H9 (cell line): ENCODE measurements around the gene LRIT1. TPM values are rescaled to one million over a fixed set of nuclear protein-coding genes. Genes with fewer than 3 reads are reported as not detected.

ENCODE experiments used
- DNase-seq: peaks from one replicate; pipeline ENCODE4 v3.0.0-alpha.2; 2017
- H2AFZ ChIP-seq: one replicate; pipeline ENCODE4 v1.6.1; 2013; ENCODE audit warnings: mild to moderate bottlenecking, low read length, control low read depth, moderate library complexity
- H2AK5ac ChIP-seq: 2 replicates; pipeline ENCODE4 v1.6.1; 2013; ENCODE audit warnings: low read length, control low read depth, mixed read lengths; ENCODE audit not compliant: insufficient read length
- H2BK120ac ChIP-seq: one replicate; pipeline ENCODE4 v1.6.1; 2013; ENCODE audit warnings: low read depth, mild to moderate bottlenecking, low read length, control low read depth, inconsistent platforms; ENCODE audit not compliant: poor library complexity, severe bottlenecking
- H2BK12ac ChIP-seq: 2 replicates; pipeline ENCODE4 v1.6.1; 2013; ENCODE audit warnings: low read length, control low read depth, mixed read lengths, low read depth; ENCODE audit not compliant: insufficient read length
- H2BK15ac ChIP-seq: 2 replicates; pipeline ENCODE4 v1.6.1; 2013; ENCODE audit warnings: low read depth, low read length, control low read depth
- H2BK20ac ChIP-seq: one replicate; pipeline ENCODE4 v1.6.1; 2013; ENCODE audit warnings: low read depth, mild to moderate bottlenecking, low read length, control low read depth, inconsistent platforms; ENCODE audit not compliant: poor library complexity, severe bottlenecking
- H2BK5ac ChIP-seq: 2 replicates; pipeline ENCODE4 v1.6.1; 2013; ENCODE audit warnings: low read length, control low read depth, mixed read lengths; ENCODE audit not compliant: insufficient read length
- H3K14ac ChIP-seq: 2 replicates; pipeline ENCODE4 v1.6.1; 2013; ENCODE audit warnings: low read length, control low read depth; ENCODE audit not compliant: insufficient read depth
- H3K18ac ChIP-seq: 2 replicates; pipeline ENCODE4 v1.6.1; 2013; ENCODE audit warnings: low read depth, mild to moderate bottlenecking, mixed read lengths, low read length, control low read depth; ENCODE audit not compliant: insufficient read length
- H3K23ac ChIP-seq: 2 replicates; pipeline ENCODE4 v1.6.1; 2013; ENCODE audit warnings: low read length, control low read depth, mixed read lengths, low read depth; ENCODE audit not compliant: insufficient read length
- H3K23me2 ChIP-seq: 2 replicates; pipeline ENCODE4 v1.6.1; 2013; ENCODE audit warnings: low read depth, mild to moderate bottlenecking, mixed read lengths, low read length, control low read depth; ENCODE audit not compliant: insufficient read length, poor library complexity, severe bottlenecking
- H3K27ac ChIP-seq: 2 replicates; pipeline ENCODE4 v1.5.1; 2013; ENCODE audit warnings: low read length, control low read depth, mixed read lengths, low read depth; ENCODE audit not compliant: insufficient read length
- H3K27me3 ChIP-seq: 2 replicates; pipeline ENCODE4 v1.6.1; 2013; ENCODE audit warnings: low read length, control low read depth, inconsistent platforms; ENCODE audit not compliant: insufficient read depth
- H3K4ac ChIP-seq: 2 replicates; pipeline ENCODE4 v1.6.1; 2013; ENCODE audit warnings: low read depth, mild to moderate bottlenecking, control low read depth, inconsistent platforms, low read length, moderate library complexity
- H3K4me1 ChIP-seq: 2 replicates; pipeline ENCODE4 v1.6.1; 2013; ENCODE audit warnings: low read length, control low read depth, inconsistent platforms; ENCODE audit not compliant: insufficient read depth
- H3K4me2 ChIP-seq: 2 replicates; pipeline ENCODE4 v1.6.1; 2013; ENCODE audit warnings: low read length, control low read depth, mixed read lengths; ENCODE audit not compliant: insufficient read length, insufficient read depth
- H3K56ac ChIP-seq: 2 replicates; pipeline ENCODE4 v1.6.1; 2013; ENCODE audit warnings: low read depth, mild to moderate bottlenecking, mixed read lengths, low read length, control low read depth; ENCODE audit not compliant: insufficient read length
- H3K79me1 ChIP-seq: 2 replicates; pipeline ENCODE4 v1.6.1; 2013; ENCODE audit warnings: low read depth, mild to moderate bottlenecking, moderate library complexity, low read length, control low read depth, inconsistent platforms; ENCODE audit not compliant: insufficient read depth, poor library complexity, severe bottlenecking
- H3K79me2 ChIP-seq: 2 replicates; pipeline ENCODE4 v1.6.1; 2013; ENCODE audit warnings: low read length, control low read depth, inconsistent platforms; ENCODE audit not compliant: insufficient read depth
- H3K9ac ChIP-seq: 2 replicates; pipeline ENCODE4 v1.6.1; 2013; ENCODE audit warnings: low read length, control low read depth, mixed read lengths; ENCODE audit not compliant: insufficient read length; ENCODE audit errors: extremely low read depth
- H3K9me3 ChIP-seq: one replicate; pipeline ENCODE4 v1.6.1; 2013; ENCODE audit warnings: low read depth, low read length, inconsistent platforms; ENCODE audit not compliant: control insufficient read depth
- H3T11ph ChIP-seq: one replicate; pipeline ENCODE4 v1.6.1; 2013; ENCODE audit warnings: mild to moderate bottlenecking, low read length, control low read depth, inconsistent platforms
- H4K20me1 ChIP-seq: one replicate; pipeline ENCODE4 v1.6.1; 2013; ENCODE audit not compliant: control insufficient read depth, insufficient read length, insufficient read depth
- H4K5ac ChIP-seq: 2 replicates; pipeline ENCODE4 v1.6.1; 2013; ENCODE audit warnings: low read depth, mild to moderate bottlenecking, mixed read lengths, low read length, control low read depth; ENCODE audit not compliant: insufficient read length
- H4K8ac ChIP-seq: replicated peaks from 2 replicates; pipeline ENCODE4 v1.6.1; 2013; ENCODE audit warnings: low read length, control low read depth, mixed read lengths, low read depth; ENCODE audit not compliant: insufficient read length
- H4K91ac ChIP-seq: 2 replicates; pipeline ENCODE4 v1.6.1; 2013; ENCODE audit warnings: low read depth, mild to moderate bottlenecking, moderate library complexity, mixed read lengths, low read length, control low read depth; ENCODE audit not compliant: insufficient read length
- H3K27ac Mint-ChIP-seq, 3 experiments: 2 replicates in 2 of 3; 3 replicates in 1 of 3; pipeline ENCODE4 v1.8.0; 2020 to 2021; ENCODE audit warnings: mixed read lengths in 3 of 3, mild to moderate bottlenecking in 1 of 3, moderate library complexity in 1 of 3
- H3K27me3 Mint-ChIP-seq: 2 replicates; pipeline ENCODE4 v1.8.0; 2021; ENCODE audit warnings: low read depth, mild to moderate bottlenecking, moderate library complexity, mixed read lengths
- H3K36me3 Mint-ChIP-seq, 3 experiments: 2 replicates in 2 of 3; 3 replicates in 1 of 3; pipeline ENCODE4 v1.8.0; 2020 to 2021; ENCODE audit warnings: low read depth in 3 of 3, mixed read lengths in 3 of 3; ENCODE audit not compliant: insufficient read depth in 1 of 3
- H3K4me1 Mint-ChIP-seq, 2 experiments: 2 replicates each; pipeline ENCODE4 v1.8.0; 2020; ENCODE audit warnings: mixed read lengths in 2 of 2
- H3K4me3 Mint-ChIP-seq, 2 experiments: 2 replicates in 1 of 2; 3 replicates in 1 of 2; pipeline ENCODE4 v1.8.0; 2020 to 2021; ENCODE audit warnings: mild to moderate bottlenecking in 2 of 2, mixed read lengths in 2 of 2, moderate library complexity in 1 of 2
- H3K9me3 Mint-ChIP-seq, 2 experiments: 2 replicates in 1 of 2; 3 replicates in 1 of 2; pipeline ENCODE4 v1.8.0; 2020; ENCODE audit warnings: mild to moderate bottlenecking in 2 of 2, mixed read lengths in 2 of 2, moderate library complexity in 1 of 2
- WGBS: extraction: QIAGEN DNeasy Blood & Tissue Kit; methylation state at CpG from one replicate; pipeline ENCODE4 v1.1.7; 2013; ENCODE audit warnings: missing lambda C conversion rate, low lambda C conversion rate, mixed read lengths; ENCODE audit not compliant: insufficient read length; ENCODE audit errors: extremely low coverage; 5-methylcytosine and 5-hydroxymethylcytosine counted together
- total RNA-seq: library from RNA; stranded (reverse); gene quantifications from 2 replicates; pipeline ENCODE4 v1.2.1, GENCODE V29; 2021
- TF ChIP-seq, protein P1 (sequence below): fragments of 200-600 bp; sonication (generic); conservative IDR thresholded peaks from 3 replicates; pipeline ENCODE4 v1.8.0; 2021; ENCODE audit warnings: antibody characterized with exemption, mild to moderate bottlenecking

The LRIT1 gene
- total RNA-seq, 1 experiment from 2014 or later: not detected

GRCh38 chr10:84226616-84227015 lies 14.7 kb downstream of the LRIT1 start:
- no peak overlapping the region for H2AFZ ChIP-seq
- Mint-ChIP-seq H3K4me3 (no peak overlapping the region), H3K27me3 (peaks cover 46% of the 10 kb centered on the region), H3K4me1 (no peaks in the 10 kb centered on the region), H3K9me3 (no peaks in the 10 kb centered on the region), H3K27ac (no peak overlapping the region), H3K36me3 (no peaks in the 10 kb centered on the region; a peak in 1 of 7 replicates)
- H2BK120ac ChIP-seq: no peak overlapping the region
- H3K27ac ChIP-seq: no peak overlapping the region
- no peaks in the 10 kb centered on the region for H3K4me1 ChIP-seq
- DNase-seq: no peak
- H3K79me2 ChIP-seq: no peaks in the 10 kb centered on the region
- no peak overlapping the region for H3T11ph ChIP-seq
- H3K14ac ChIP-seq: no peak overlapping the region
- H4K91ac ChIP-seq: no peak overlapping the region
- H3K4ac ChIP-seq: no peak overlapping the region
- no peaks in the 10 kb centered on the region for H3K23me2 ChIP-seq
- no peaks in the 10 kb centered on the region for H3K79me1 ChIP-seq
- H2BK5ac ChIP-seq: no peak overlapping the region
- no peak overlapping the region for H2AK5ac ChIP-seq
- H4K8ac ChIP-seq: no peak overlapping the region
- H4K5ac ChIP-seq: no peak overlapping the region
- no peak overlapping the region for H3K4me2 ChIP-seq
- no peak overlapping the region for H2BK15ac ChIP-seq
- TF ChIP-seq, protein P1, sequence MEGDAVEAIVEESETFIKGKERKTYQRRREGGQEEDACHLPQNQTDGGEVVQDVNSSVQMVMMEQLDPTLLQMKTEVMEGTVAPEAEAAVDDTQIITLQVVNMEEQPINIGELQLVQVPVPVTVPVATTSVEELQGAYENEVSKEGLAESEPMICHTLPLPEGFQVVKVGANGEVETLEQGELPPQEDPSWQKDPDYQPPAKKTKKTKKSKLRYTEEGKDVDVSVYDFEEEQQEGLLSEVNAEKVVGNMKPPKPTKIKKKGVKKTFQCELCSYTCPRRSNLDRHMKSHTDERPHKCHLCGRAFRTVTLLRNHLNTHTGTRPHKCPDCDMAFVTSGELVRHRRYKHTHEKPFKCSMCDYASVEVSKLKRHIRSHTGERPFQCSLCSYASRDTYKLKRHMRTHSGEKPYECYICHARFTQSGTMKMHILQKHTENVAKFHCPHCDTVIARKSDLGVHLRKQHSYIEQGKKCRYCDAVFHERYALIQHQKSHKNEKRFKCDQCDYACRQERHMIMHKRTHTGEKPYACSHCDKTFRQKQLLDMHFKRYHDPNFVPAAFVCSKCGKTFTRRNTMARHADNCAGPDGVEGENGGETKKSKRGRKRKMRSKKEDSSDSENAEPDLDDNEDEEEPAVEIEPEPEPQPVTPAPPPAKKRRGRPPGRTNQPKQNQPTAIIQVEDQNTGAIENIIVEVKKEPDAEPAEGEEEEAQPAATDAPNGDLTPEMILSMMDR: no peak
- no peaks in the 10 kb centered on the region for H3K9me3 ChIP-seq
- no peak overlapping the region for H3K9ac ChIP-seq
- no CpG with 5 or more reads among the region's 3 CpGs for WGBS
- H2BK12ac ChIP-seq: no peak overlapping the region
- H3K18ac ChIP-seq: no peak overlapping the region
- no peak overlapping the region for H3K56ac ChIP-seq
- no peaks in the 10 kb centered on the region for H4K20me1 ChIP-seq
- no peak overlapping the region for H2BK20ac ChIP-seq
- no peaks in the 10 kb centered on the region; the same call in 1 of the 2 replicates for H3K27me3 ChIP-seq
- no peak overlapping the region for H3K23ac ChIP-seq
